ENCODE measurements around the gene HMGN4.
A peak's percentile ranks its signal among the peaks of the same experiment; 100 is the strongest.
"Not testable (repeated sequence)": the region's sequence is repeated elsewhere in the genome, so short reads cannot be mapped to it uniquely, and the experiment has no call there.

Gene HMGN4

GRCh38 chr6:26537846-26538571 lies at the start of gene HMGN4:
Gene HMGN4 (plus strand): TSS chr6:26538366. CDS start chr6:26545207, 6,841 bp downstream.
- peaks cover 8% of the 10 kb centered on the region for H3K27me3 Mint-ChIP-seq
- H3K9me3 Mint-ChIP-seq: no peaks in the 10 kb centered on the region
- peak within 1 kb of the TSS; percentile 98 for H3K27ac Mint-ChIP-seq
- H3K36me3 Mint-ChIP-seq (ENCODE audit: low read depth): peaks cover 36% of the 10 kb centered on the region
- H3K4me3 Mint-ChIP-seq: peak within 1 kb of the TSS; percentile 93
- H3K4me1 Mint-ChIP-seq (ENCODE audit: low read depth): peaks cover 76% of the 10 kb centered on the region

- no peak overlapping the region for H3K27ac Mint-ChIP-seq
- peaks cover 10% of the 10 kb centered on the region for H3K9me3 Mint-ChIP-seq
- no peak overlapping the region for H3K4me3 Mint-ChIP-seq
- peaks cover 9% of the 10 kb centered on the region for H3K4me1 Mint-ChIP-seq (ENCODE audit: low read depth)
- no peaks in the 10 kb centered on the region for H3K27me3 Mint-ChIP-seq
- H3K36me3 Mint-ChIP-seq (ENCODE audit: low read depth): no peaks in the 10 kb centered on the region
These were observed 47.9 kb upstream of the HMGN4 start for GRCh38 chr6:26489996-26490964.

GRCh38 chr6:26491604-26492003 lies 46.6 kb upstream of the HMGN4 start:
- H3K36me3 Mint-ChIP-seq (ENCODE audit: low read depth): no peaks in the 10 kb centered on the region
- H3K27me3 Mint-ChIP-seq: no peaks in the 10 kb centered on the region
- H3K27ac Mint-ChIP-seq: no peak overlapping the region
- H3K9me3 Mint-ChIP-seq: peaks cover 10% of the 10 kb centered on the region
- no peak overlapping the region for H3K4me3 Mint-ChIP-seq
- peaks cover 9% of the 10 kb centered on the region for H3K4me1 Mint-ChIP-seq (ENCODE audit: low read depth)

GRCh38 chr6:26493258-26493657 lies 44.9 kb upstream of the HMGN4 start:
- Mint-ChIP-seq H3K27ac (no peak overlapping the region), H3K9me3 (no peaks in the 10 kb centered on the region), H3K4me3 (no peak overlapping the region), H3K4me1 (ENCODE audit: low read depth) (peaks cover 13% of the 10 kb centered on the region), H3K27me3 (no peaks in the 10 kb centered on the region), H3K36me3 (ENCODE audit: low read depth) (no peaks in the 10 kb centered on the region)

- H3K27ac Mint-ChIP-seq: peak overlapping the region; percentile 8
- no peaks in the 10 kb centered on the region for H3K9me3 Mint-ChIP-seq
- H3K27me3 Mint-ChIP-seq: no peaks in the 10 kb centered on the region
- no peak overlapping the region for H3K4me3 Mint-ChIP-seq
- H3K36me3 Mint-ChIP-seq (ENCODE audit: low read depth): no peaks in the 10 kb centered on the region
- peaks cover 13% of the 10 kb centered on the region for H3K4me1 Mint-ChIP-seq (ENCODE audit: low read depth)
These were observed 44.0 kb upstream of the HMGN4 start for GRCh38 chr6:26494117-26494516.

- Mint-ChIP-seq H3K27ac (no peak overlapping the region), H3K36me3 (ENCODE audit: low read depth) (no peaks in the 10 kb centered on the region), H3K4me3 (no peak overlapping the region), H3K4me1 (ENCODE audit: low read depth) (peaks cover 13% of the 10 kb centered on the region), H3K27me3 (no peaks in the 10 kb centered on the region), H3K9me3 (no peaks in the 10 kb centered on the region)
These were observed 42.9 kb upstream of the HMGN4 start for GRCh38 chr6:26495281-26495680.

GRCh38 chr6:26497610-26498009 lies 40.6 kb upstream of the HMGN4 start:
- H3K4me3 Mint-ChIP-seq: no peak overlapping the region
- peaks cover 26% of the 10 kb centered on the region for H3K4me1 Mint-ChIP-seq (ENCODE audit: low read depth)
- H3K9me3 Mint-ChIP-seq: no peaks in the 10 kb centered on the region
- no peak overlapping the region for H3K27ac Mint-ChIP-seq
- H3K27me3 Mint-ChIP-seq: peaks cover 16% of the 10 kb centered on the region
- H3K36me3 Mint-ChIP-seq (ENCODE audit: low read depth): no peaks in the 10 kb centered on the region

- H3K36me3 Mint-ChIP-seq (ENCODE audit: low read depth): no peaks in the 10 kb centered on the region
- no peak within 1 kb of the TSS for H3K27ac Mint-ChIP-seq
- no peaks in the 10 kb centered on the region for H3K9me3 Mint-ChIP-seq
- peaks cover 17% of the 10 kb centered on the region for H3K4me1 Mint-ChIP-seq (ENCODE audit: low read depth)
- peaks cover 30% of the 10 kb centered on the region for H3K27me3 Mint-ChIP-seq
- H3K4me3 Mint-ChIP-seq: peak within 1 kb of the TSS; percentile 68
These were observed 38.1 kb upstream of the HMGN4 start, which contains the start of gene BTN1A1 for GRCh38 chr6:26500102-26500501. Gene BTN1A1 (plus strand): TSS chr6:26500303. CDS start chr6:26501287, 984 bp downstream.

- H3K4me1 Mint-ChIP-seq (ENCODE audit: low read depth): peaks cover 17% of the 10 kb centered on the region
- H3K9me3 Mint-ChIP-seq: no peaks in the 10 kb centered on the region
- peaks cover 30% of the 10 kb centered on the region for H3K27me3 Mint-ChIP-seq
- no peaks in the 10 kb centered on the region for H3K36me3 Mint-ChIP-seq (ENCODE audit: low read depth)
- H3K4me3 Mint-ChIP-seq: peak overlapping the region; percentile 68
- no peak overlapping the region for H3K27ac Mint-ChIP-seq
These were observed 36.6 kb upstream of the HMGN4 start for GRCh38 chr6:26501482-26501986.

- Mint-ChIP-seq H3K4me1 (ENCODE audit: low read depth) (peaks cover 17% of the 10 kb centered on the region), H3K4me3 (peak overlapping the region; percentile 68), H3K36me3 (ENCODE audit: low read depth) (no peaks in the 10 kb centered on the region), H3K27ac (no peak overlapping the region), H3K27me3 (peaks cover 30% of the 10 kb centered on the region), H3K9me3 (no peaks in the 10 kb centered on the region)
These were observed 36.0 kb upstream of the HMGN4 start for GRCh38 chr6:26502165-26502564.

GRCh38 chr6:26502626-26503025 lies 35.5 kb upstream of the HMGN4 start:
- H3K4me1 Mint-ChIP-seq (ENCODE audit: low read depth): peaks cover 13% of the 10 kb centered on the region
- H3K9me3 Mint-ChIP-seq: no peaks in the 10 kb centered on the region
- H3K27me3 Mint-ChIP-seq: peaks cover 30% of the 10 kb centered on the region
- H3K4me3 Mint-ChIP-seq: no peak overlapping the region
- H3K36me3 Mint-ChIP-seq (ENCODE audit: low read depth): no peaks in the 10 kb centered on the region
- H3K27ac Mint-ChIP-seq: no peak overlapping the region

GRCh38 chr6:26507658-26508057 lies 30.5 kb upstream of the HMGN4 start:
- Mint-ChIP-seq H3K4me1 (ENCODE audit: low read depth) (no peaks in the 10 kb centered on the region), H3K27me3 (peaks cover 13% of the 10 kb centered on the region), H3K9me3 (no peaks in the 10 kb centered on the region), H3K36me3 (ENCODE audit: low read depth) (no peaks in the 10 kb centered on the region), H3K27ac (no peak overlapping the region), H3K4me3 (no peak overlapping the region)

- H3K27ac Mint-ChIP-seq; H3K4me1 Mint-ChIP-seq (ENCODE audit: low read depth); H3K27me3 Mint-ChIP-seq; H3K9me3 Mint-ChIP-seq; H3K36me3 Mint-ChIP-seq (ENCODE audit: low read depth); H3K4me3 Mint-ChIP-seq: not testable (repeated sequence)
These were observed 27.1 kb upstream of the HMGN4 start for GRCh38 chr6:26511033-26511432.

- Mint-ChIP-seq H3K9me3 (no peaks in the 10 kb centered on the region), H3K4me1 (ENCODE audit: low read depth) (peaks cover 4% of the 10 kb centered on the region), H3K4me3 (no peak overlapping the region), H3K36me3 (ENCODE audit: low read depth) (no peaks in the 10 kb centered on the region), H3K27ac (no peak overlapping the region), H3K27me3 (no peaks in the 10 kb centered on the region)
These were observed 23.2 kb upstream of the HMGN4 start for GRCh38 chr6:26514984-26515383.
